GM18909 (cell line): ENCODE measurements around the gene ARHGEF26.
"Not testable (repeated sequence)": the region's sequence is repeated elsewhere in the genome, so short reads cannot be mapped to it uniquely, and the experiment has no call there.

Source experiments
- ATAC-seq: cut with Tn5 transposase; IDR thresholded peaks from one replicate; pipeline ENCODE4 v1.9.1; 2021; ENCODE audit warnings: mild to moderate bottlenecking; ENCODE audit not compliant: unreplicated experiment, poor library complexity

Gene ARHGEF26

GRCh38 chr3:154120961-154121700, at the start of gene ARHGEF26:
Gene ARHGEF26, plus strand, starts transcription at chr3:154121390. Its CDS starts 603 bp downstream, at chr3:154121993.
- ATAC-seq = peak; percentile 75

- no peak for ATAC-seq
Measured at GRCh38 chr3:154074966-154075365, 46.2 kb upstream of the ARHGEF26 start.

DNA sequence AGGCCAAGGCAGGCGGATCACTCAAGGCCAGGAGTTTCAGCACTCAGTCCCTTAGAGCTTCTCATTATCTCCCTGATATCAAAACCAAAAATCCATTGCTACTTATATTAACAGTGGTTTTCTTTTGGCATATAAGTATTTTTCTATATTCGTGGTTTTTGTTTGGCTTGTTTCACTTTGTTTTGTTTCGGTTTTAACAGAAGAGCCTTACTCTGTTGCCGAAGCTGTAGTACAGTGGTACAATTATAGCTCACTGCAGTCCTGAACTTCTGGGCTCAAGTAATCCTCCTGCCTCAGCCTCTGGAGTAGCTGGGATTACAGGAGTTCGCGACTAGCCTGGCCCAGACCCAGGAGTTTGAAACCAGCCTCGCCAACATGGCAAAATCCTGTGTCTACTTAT, 42.5 kb upstream of the ARHGEF26 start:
- ATAC-seq = no peak

- no peak for ATAC-seq
Measured at GRCh38 chr3:154081305-154081704, 39.9 kb upstream of the ARHGEF26 start.

GRCh38 chr3:154085071-154085470, 36.1 kb upstream of the ARHGEF26 start:
- no peak for ATAC-seq

DNA sequence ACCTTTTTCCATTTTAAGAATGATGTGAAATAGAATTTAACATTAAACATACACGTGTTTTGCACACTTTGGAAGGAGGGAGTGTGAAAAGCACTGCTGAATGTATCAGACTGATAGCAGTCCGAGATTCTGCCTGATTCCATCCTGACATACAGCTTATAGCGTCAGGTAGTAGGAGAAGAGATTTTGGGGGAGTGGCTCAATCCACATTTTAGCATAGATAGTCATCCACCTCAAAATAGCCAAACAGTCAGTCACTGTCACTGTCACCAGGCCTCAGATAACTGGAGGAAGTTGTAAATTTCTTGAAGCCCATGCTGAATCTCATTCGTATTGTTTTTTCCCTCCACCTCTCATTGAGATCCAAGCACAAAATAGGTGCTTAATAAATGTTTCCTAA, 35.4 kb upstream of the ARHGEF26 start:
- no peak for ATAC-seq

- ATAC-seq = no peak
Measured at GRCh38 chr3:154086286-154086685, 34.9 kb upstream of the ARHGEF26 start.

- not testable (repeated sequence) for ATAC-seq
Measured at GRCh38 chr3:154087756-154088480, 33.3 kb upstream of the ARHGEF26 start.

- ATAC-seq = no peak
Measured at GRCh38 chr3:154089421-154090420, 31.5 kb upstream of the ARHGEF26 start.

GRCh38 chr3:154094051-154094450, 27.1 kb upstream of the ARHGEF26 start:
- no peak for ATAC-seq

DNA sequence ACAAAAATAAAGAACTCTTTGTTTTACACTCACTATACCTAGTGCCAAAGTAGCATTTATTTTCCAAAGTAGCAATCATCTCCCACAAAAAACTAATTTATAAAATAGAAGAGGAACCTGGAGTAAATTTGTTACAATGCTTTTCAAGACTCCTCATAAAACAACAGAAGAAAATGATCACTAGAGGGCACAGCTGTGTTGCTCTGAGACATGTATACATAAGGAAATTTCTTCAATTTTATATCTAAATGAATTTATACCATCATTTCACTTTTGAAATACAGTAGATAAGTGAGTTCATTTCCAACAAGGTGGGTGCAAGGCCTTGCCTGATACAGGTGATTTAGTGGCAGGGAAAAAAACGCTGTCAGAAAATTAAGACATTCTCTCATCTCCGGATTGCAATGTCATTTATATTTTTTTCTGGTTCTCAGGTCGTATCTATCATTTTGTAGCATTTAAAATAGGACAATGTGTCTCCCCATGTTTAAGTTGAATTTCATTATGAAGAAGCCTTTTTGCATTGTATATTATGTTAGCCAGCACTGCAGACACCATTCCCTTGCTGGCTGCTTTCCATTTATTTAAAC, 25.3 kb upstream of the ARHGEF26 start:
- no peak for ATAC-seq

DNA sequence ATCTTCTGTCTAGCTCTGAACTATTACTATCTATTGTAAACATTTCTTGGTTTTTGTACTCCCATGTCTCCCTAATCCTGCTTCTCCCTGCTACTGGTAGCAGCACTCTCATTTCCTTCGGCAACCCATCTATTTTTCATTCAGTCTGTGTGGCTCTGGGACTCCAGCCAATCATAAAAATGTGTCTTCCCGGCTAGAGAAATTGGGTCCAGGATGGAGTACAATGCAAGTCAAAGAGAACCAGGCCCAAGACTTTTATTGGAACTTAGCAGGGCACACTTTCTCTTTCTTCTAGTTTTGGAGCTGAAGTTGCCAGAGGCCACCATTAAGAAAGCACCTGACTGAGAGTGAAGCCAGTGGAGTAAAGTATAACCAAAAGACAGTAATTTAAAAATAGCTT, 22.8 kb upstream of the ARHGEF26 start:
- ATAC-seq = no peak

GRCh38 chr3:154100556-154100955, 20.6 kb upstream of the ARHGEF26 start:
- no peak for ATAC-seq

- ATAC-seq = no peak
Measured at GRCh38 chr3:154101250-154101649, 19.9 kb upstream of the ARHGEF26 start.

DNA sequence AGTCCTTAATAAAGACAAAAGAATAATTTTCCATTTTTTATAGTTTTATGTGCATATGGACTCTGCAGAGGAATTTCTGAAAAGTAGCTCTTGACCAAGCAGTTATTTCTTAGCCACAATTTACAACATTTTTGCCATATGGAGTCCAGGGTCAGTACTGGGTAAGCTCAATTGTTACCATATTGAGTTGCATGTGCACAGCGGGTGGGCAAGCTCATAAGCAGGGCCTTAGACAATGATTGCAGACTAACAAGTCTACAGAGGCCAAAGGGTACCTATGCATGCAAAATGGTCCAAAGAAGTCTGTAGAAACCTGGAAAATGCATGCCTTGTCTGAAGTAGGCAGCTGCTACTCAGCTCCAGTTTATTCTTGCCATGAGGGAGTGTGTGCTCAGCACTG, 19.0 kb upstream of the ARHGEF26 start:
- ATAC-seq = no peak

- no peak for ATAC-seq
Measured at GRCh38 chr3:154105218-154105975, 15.8 kb upstream of the ARHGEF26 start.

DNA sequence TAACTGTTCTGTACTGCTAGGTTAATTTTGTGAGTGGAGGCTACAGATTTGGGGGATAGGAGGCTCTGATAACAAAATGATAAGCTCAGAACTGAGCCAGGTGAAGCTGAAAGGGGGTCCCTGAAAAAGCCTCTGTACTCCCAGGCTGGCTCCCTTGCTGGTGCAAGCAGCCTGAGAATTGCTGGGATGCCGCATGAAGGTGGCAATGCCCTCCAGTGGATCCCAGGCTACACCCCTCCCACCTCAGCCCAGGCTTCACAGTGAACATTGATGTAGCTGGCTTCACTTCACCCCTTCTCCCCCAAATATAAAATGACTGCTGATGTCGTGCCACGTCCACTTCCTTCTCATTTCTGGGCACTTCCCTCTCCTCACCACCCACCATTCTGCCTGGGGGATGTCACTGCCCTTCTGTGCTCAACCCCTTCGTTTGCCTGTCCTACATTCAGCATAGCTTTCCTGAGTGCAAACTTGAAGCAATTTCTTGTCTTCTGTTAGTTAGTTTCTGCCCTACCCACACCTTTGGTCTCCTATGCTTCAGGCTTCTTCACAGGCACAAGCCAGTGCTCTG, 9.7 kb upstream of the ARHGEF26 start:
- no peak for ATAC-seq

DNA sequence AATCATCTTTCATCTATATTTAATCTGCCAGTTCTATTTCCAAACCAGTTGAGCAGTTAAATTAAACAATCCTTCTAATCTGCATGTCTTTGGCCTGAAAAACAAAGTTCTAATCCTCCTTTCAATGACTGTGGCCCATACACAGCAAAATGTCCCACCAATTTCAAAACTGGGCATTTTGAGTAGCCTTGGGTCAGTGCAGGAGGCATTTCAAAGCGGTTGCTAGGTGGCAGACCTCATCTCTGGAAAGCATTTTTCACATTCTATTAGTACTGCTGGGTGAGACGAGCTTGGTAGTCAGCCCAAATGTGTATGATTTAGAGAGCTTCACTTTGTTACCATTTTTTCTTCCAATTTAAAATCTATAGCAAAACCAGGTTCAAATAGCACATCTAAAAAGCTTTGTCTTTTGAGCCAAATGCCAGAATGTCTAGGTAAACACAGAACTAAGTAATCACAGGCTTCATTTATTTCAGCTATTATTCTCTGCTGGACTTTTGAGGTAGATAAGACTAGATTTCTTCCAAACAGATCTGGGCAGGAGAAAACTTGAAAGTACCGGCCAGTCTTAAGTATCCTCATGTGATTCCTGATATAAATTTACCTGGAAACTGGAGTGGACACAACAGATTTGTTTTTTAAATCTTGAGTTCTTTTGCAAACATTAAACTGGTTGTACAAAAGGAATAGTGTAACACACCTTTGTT, 8.9 kb upstream of the ARHGEF26 start:
- no peak for ATAC-seq

DNA sequence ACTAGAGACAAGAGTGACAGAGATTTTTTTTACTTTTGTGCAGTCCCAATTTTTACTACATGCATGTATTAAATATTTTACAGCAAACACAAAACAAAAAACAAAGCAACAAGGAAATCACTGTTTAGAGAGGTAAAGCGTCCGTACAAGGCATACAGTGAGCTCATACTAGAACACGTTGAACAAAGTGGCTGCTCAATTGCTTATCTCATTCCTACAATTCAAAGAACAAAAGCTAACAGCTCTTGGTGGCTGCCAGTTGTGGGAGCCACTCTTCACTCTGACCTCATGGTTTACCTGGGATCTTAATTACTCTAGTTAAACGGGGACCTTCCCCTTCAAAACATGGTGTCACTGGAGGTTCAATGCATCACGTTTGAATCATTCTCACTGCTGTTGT, 7.6 kb upstream of the ARHGEF26 start:
- ATAC-seq = no peak
